HT1080 (cell line): Measurements from ENCODE around the gene MAGI2. TPM values are rescaled to one million over a fixed set of nuclear protein-coding genes. Genes with fewer than 3 reads are reported as not detected.
A peak's percentile ranks its signal among the peaks of the same experiment; 100 is the strongest.

Source experiments
- DNase-seq: peaks from one replicate; pipeline ENCODE4 v3.0.0-alpha.2; 2015; ENCODE audit warnings: low read depth
- total RNA-seq: library from RNA; depleted of rRNA; stranded (reverse); fragments of >200 nt; shearing (Covaris generic); gene quantifications from 2 replicates; pipeline ENCODE4 v1.2.3, GENCODE V29; 2014

MAGI2 gene
- total RNA-seq, 1 experiment from 2014 or later: 0.39 TPM

- no peak for DNase-seq
Measured at GRCh38 chr7:78167860-78168259, 1285.6 kb downstream of the MAGI2 start.

GRCh38 chr7:78165854-78166253, 1287.6 kb downstream of the MAGI2 start:
- DNase-seq: no peak

GRCh38 chr7:78165454-78165853, 1288.0 kb downstream of the MAGI2 start:
- peak; percentile 21 for DNase-seq

- no peak for DNase-seq
Measured at GRCh38 chr7:78164459-78164858, 1289.0 kb downstream of the MAGI2 start.

- no peak for DNase-seq
Measured at GRCh38 chr7:78161781-78162180, 1291.7 kb downstream of the MAGI2 start.

GRCh38 chr7:78159545-78159944, 1293.9 kb downstream of the MAGI2 start:
- DNase-seq: no peak

GRCh38 chr7:78153285-78153684, 1300.2 kb downstream of the MAGI2 start:
- no peak for DNase-seq

GRCh38 chr7:78151229-78151628, 1302.2 kb downstream of the MAGI2 start:
- DNase-seq: no peak

- DNase-seq: peak; percentile 17
Measured at GRCh38 chr7:78149787-78150186, 1303.7 kb downstream of the MAGI2 start.

GRCh38 chr7:78148166-78148894, 1305.1 kb downstream of the MAGI2 start:
- DNase-seq: no peak

GRCh38 chr7:78146546-78146945, 1306.9 kb downstream of the MAGI2 start:
- DNase-seq: no peak

- DNase-seq: no peak
Measured at GRCh38 chr7:78143661-78144060, 1309.8 kb downstream of the MAGI2 start.

GRCh38 chr7:78141522-78142281, 1311.8 kb downstream of the MAGI2 start:
- DNase-seq: peak; percentile 27

- DNase-seq: no peak
Measured at GRCh38 chr7:78140109-78140508, 1313.4 kb downstream of the MAGI2 start.

- no peak for DNase-seq
Measured at GRCh38 chr7:78139335-78139734, 1314.1 kb downstream of the MAGI2 start.

- DNase-seq: no peak
Measured at GRCh38 chr7:78134774-78135173, 1318.7 kb downstream of the MAGI2 start.

GRCh38 chr7:78134256-78134655, 1319.2 kb downstream of the MAGI2 start:
- peak; percentile 58 for DNase-seq

GRCh38 chr7:78130446-78131215, 1322.8 kb downstream of the MAGI2 start:
- DNase-seq: no peak

GRCh38 chr7:78129865-78130264, 1323.6 kb downstream of the MAGI2 start:
- no peak for DNase-seq

GRCh38 chr7:78127009-78127408, 1326.5 kb downstream of the MAGI2 start:
- no peak for DNase-seq

GRCh38 chr7:78125884-78126283, 1327.6 kb downstream of the MAGI2 start:
- DNase-seq: no peak

- DNase-seq: no peak
Measured at GRCh38 chr7:78124216-78124615, 1329.3 kb downstream of the MAGI2 start.
